Measurements from ENCODE around the gene SYK.

DNA sequence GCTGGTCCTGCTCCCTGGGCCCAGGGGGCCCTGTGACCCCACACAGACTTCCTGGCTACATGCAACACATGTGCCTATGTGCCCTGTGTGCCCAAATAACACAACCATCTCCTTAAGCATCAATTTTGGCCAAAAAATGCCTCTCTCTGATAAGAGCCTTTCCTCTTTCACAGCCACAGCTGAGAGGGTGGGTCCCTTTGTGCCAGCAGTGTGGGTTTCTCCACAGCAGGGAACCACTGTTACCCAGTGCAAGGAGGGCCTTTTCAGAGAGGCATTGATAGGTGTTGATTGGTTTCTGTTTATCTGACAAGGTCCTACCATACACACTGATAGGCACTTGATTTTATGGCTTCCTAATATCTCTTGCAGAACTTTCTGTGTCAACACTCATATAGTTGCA, 42.7 kb downstream of the SYK start:
- TF ChIP-seq CTCF (IDR thresholded peaks at IDR 0.05) (no peak), POLR2AphosphoS5 (IDR thresholded peaks at IDR 0.05) (no peak)
